GM20000 (cell line): ENCODE data around the gene CST6.

Experiments used
- DNase-seq: peaks from one replicate; pipeline ENCODE4 v3.0.0; 2012; ENCODE audit warnings: low spot score
- TF ChIP-seq, protein P1 (sequence below): IDR thresholded peaks from 2 replicates; pipeline ENCODE4 v1.5.1; 2012; ENCODE audit warnings: mild to moderate bottlenecking, control low read depth; ENCODE audit errors: extremely low read depth, missing control alignments

Gene CST6

DNA sequence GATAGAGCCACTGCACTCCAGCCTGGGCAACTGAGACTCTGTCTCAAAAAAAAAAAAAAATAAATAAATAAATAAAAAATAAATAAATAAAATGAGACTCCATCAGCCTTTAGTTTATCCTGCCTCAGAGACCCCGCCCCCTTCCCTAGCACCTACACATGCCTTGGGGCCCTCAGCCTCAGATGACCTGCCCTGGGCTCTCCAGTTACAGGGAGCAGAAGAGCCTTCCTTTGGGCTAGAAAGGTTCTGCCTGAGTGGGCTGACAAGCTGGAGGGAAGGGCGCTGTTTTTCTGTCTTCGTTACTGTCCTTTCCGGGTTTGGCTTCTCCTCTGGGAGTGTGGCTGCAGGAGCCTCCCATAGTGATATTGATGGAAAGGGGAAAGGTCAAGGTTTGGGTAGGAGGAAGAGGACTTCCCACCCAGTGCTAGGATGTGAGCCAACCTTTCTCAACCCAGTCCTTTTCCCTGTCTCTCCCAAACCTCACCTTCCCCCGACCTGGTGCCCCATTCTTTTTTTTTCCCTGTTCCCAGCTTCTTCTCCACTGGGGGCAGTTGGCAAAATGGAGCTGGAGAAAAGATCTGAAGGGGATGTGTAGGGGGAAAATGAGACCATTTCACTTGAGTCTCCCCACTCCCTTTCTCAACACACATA, 38.9 kb downstream of the CST6 start:
- no peak for DNase-seq
- TF ChIP-seq, protein P1, sequence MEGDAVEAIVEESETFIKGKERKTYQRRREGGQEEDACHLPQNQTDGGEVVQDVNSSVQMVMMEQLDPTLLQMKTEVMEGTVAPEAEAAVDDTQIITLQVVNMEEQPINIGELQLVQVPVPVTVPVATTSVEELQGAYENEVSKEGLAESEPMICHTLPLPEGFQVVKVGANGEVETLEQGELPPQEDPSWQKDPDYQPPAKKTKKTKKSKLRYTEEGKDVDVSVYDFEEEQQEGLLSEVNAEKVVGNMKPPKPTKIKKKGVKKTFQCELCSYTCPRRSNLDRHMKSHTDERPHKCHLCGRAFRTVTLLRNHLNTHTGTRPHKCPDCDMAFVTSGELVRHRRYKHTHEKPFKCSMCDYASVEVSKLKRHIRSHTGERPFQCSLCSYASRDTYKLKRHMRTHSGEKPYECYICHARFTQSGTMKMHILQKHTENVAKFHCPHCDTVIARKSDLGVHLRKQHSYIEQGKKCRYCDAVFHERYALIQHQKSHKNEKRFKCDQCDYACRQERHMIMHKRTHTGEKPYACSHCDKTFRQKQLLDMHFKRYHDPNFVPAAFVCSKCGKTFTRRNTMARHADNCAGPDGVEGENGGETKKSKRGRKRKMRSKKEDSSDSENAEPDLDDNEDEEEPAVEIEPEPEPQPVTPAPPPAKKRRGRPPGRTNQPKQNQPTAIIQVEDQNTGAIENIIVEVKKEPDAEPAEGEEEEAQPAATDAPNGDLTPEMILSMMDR: no peak

DNA sequence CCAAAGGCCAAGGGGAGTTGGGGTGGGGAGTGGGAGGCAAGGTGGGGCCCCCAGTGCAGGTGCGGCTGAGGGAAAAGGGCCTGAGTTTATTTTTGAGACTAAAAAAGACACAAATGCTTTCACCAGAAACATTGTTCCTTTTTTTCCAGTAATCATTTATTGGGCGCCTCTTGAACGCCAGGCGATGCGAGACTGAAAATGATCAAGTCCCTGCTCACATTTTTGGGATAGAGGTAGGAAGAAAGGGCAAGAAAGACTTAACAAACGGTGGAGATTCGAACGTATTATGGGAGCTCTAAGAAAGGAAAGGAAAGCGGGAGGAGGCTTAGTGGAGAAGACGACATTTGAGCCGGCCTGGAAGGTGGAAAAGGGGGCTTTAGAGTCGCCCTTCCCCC, 39.6 kb downstream of the CST6 start:
- DNase-seq: no peak
- TF ChIP-seq, protein P1: no peak

DNA sequence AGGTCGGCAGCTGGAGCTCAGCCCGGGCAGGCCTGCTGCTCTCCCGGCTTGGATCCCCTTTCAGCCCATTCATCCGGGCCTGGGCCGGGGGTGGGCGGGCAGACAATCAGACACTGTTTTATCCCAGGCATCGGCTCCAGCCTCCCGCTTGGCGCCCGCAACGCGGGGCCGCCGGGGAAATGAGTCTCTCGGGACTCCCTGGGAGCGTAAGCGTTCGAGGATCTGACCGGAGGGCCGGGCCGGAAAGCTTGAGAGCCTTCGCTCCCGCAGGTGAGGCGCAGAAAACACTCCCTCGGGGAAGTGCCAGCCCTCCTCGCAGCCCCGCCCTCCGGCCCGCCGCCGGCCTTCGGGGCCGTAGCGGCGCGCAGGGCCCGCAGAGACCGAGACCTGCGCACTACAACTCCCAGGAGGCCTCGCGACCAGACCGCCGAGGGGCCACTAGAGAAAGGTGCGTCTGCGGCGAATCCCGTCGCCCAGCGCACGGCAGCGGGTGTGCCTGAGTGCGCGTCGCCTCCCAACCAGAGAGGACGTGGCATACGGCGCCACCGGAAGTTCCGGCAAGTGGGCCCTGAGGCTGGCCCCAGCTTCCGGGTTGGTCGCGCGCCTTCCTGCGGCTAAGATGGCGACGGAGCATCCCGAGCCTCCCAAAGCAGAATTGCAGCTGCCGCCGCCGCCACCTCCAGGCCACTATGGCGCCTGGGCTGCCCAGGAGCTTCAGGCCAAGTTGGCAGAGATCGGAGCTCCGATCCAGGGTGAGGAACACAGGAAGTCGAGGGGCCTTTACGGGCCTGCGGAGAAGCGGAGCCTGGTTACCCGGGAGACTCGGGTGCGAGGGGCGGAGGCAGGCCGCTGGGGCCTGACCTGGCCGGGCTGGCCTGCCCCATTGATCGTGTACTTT, 40.2 kb downstream of the CST6 start, which contains the start of gene SF3B2:
Gene SF3B2 (plus strand): TSS at position 599 of the 898 bp plus-strand sequence. CDS start 21 bp downstream, at position 620.
- peak; percentile 97 for DNase-seq
- TF ChIP-seq, protein P1: no peak

DNA sequence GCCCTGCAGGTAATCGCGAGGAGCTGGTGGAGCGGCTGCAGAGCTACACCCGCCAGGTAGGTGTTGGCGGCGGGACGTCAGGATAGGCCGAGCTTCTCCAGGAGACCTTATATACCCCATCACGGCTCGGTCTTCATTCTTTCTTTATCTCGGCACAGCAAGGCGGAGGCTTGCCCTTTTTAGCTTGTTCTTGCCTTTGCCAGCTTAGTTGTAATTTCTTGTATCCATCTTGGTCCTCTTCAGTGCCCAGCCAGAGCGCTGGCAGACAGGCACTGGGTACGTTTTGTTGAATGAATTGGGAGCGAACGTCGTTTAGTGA, 40.8 kb downstream of the CST6 start:
- TF ChIP-seq, protein P1: no peak
- no peak for DNase-seq

DNA sequence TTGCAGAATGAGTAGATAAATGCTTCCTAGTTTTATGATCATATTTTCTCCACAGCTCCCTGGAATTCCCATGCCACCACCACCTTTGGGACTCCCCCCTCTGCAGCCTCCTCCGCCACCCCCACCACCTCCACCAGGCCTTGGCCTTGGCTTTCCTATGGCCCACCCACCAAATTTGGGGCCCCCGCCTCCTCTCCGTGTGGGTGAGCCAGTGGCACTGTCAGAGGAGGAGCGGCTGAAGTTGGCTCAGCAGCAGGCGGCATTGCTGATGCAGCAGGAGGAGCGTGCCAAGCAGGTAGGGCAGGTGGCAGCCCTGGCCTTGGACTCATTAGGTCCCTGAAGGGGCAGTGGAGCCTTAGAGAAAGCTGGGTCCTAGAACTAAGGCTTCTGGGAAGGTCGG, 43.2 kb downstream of the CST6 start:
- no peak for DNase-seq
- TF ChIP-seq, protein P1: no peak

- DNase-seq: no peak
- TF ChIP-seq, protein P1: no peak
Measured at GRCh38 chr11:66056501-66056900, 44.7 kb downstream of the CST6 start.

GRCh38 chr11:66059966-66060680, 48.3 kb downstream of the CST6 start:
- DNase-seq: no peak
- TF ChIP-seq, protein P1: no peak
